Karpas-422 (cell line): Measurements from ENCODE around the gene PARD3B. TPM values are rescaled to one million over a fixed set of nuclear protein-coding genes. Genes with fewer than 3 reads are reported as not detected.

ENCODE experiments used
- DNase-seq: peaks from one replicate; pipeline ENCODE4 v3.0.0-alpha.2; 2015
- H2AFZ ChIP-seq: fragments of 200-600 bp; sonication (generic); 2 replicates; pipeline ENCODE4 v1.6.1; 2014; ENCODE audit warnings: antibody characterized with exemption, low read length, mixed read lengths
- H3K27ac ChIP-seq: fragments of 200-600 bp; sonication (generic); 2 replicates; pipeline ENCODE4 v1.5.1; 2014; ENCODE audit warnings: mild to moderate bottlenecking, low read length, moderate library complexity
- H3K27me3 ChIP-seq: fragments of 200-600 bp; sonication (generic); 2 replicates; pipeline ENCODE4 v1.6.1; 2014; ENCODE audit warnings: low read length, mixed read lengths
- H3K36me3 ChIP-seq: fragments of 200-600 bp; sonication (generic); 2 replicates; pipeline ENCODE4 v1.6.1; 2014; ENCODE audit warnings: low read length, mixed read lengths; ENCODE audit not compliant: insufficient read depth
- H3K4me1 ChIP-seq: fragments of 200-600 bp; sonication (generic); 2 replicates; pipeline ENCODE4 v1.6.1; 2014; ENCODE audit warnings: mild to moderate bottlenecking, low read length, mixed read lengths
- H3K4me2 ChIP-seq: fragments of 200-600 bp; sonication (generic); 2 replicates; pipeline ENCODE4 v1.6.1; 2014; ENCODE audit warnings: low read length, low read depth, mild to moderate bottlenecking; ENCODE audit not compliant: poor library complexity, severe bottlenecking
- H3K4me3 ChIP-seq: fragments of 200-600 bp; sonication (generic); 2 replicates; pipeline ENCODE4 v1.5.1; 2014; ENCODE audit warnings: mild to moderate bottlenecking, antibody characterized with exemption, low read length, mixed read lengths
- H3K79me2 ChIP-seq: fragments of 200-600 bp; sonication (generic); 2 replicates; pipeline ENCODE4 v1.6.1; 2014; ENCODE audit warnings: mild to moderate bottlenecking, low read length, mixed read lengths
- H3K9ac ChIP-seq: fragments of 200-600 bp; sonication (generic); 2 replicates; pipeline ENCODE4 v1.6.0; 2014; ENCODE audit warnings: low read length
- H3K9me2 ChIP-seq: fragments of 200-600 bp; sonication (generic), shearing (Covaris generic); replicated peaks from 2 replicates; pipeline ENCODE4 v1.6.0; 2014; ENCODE audit warnings: mild to moderate bottlenecking, low read length, moderate library complexity; ENCODE audit not compliant: insufficient read depth
- H3K9me3 ChIP-seq: fragments of 300-700, 200-600 bp; sonication (generic); 2 replicates; pipeline ENCODE4 v1.6.1; 2014; ENCODE audit warnings: low read length, mixed read lengths
- H4K20me1 ChIP-seq: fragments of 200-600 bp; sonication (generic); 2 replicates; pipeline ENCODE4 v1.6.1; 2014; ENCODE audit warnings: mild to moderate bottlenecking, antibody characterized with exemption, low read length, low read depth; ENCODE audit not compliant: insufficient read depth
- total RNA-seq: library from RNA; depleted of rRNA; stranded (reverse); fragments of >200 nt; shearing (Covaris generic); gene quantifications from 2 replicates; pipeline ENCODE4 v1.2.3, GENCODE V29; 2014; ENCODE audit warnings: low replicate concordance

Gene PARD3B
- total RNA-seq, 1 experiment from 2014 or later: not detected

- H3K36me3 ChIP-seq: no peaks in the 10 kb centered on the region
- H3K4me2 ChIP-seq: no peak overlapping the region
- no peak overlapping the region for H3K9ac ChIP-seq
- no peak overlapping the region for H3K27ac ChIP-seq
- no peaks in the 10 kb centered on the region for H3K9me2 ChIP-seq
- no peak overlapping the region for H2AFZ ChIP-seq
- no peaks in the 10 kb centered on the region for H3K79me2 ChIP-seq
- H3K27me3 ChIP-seq: no peaks in the 10 kb centered on the region
- H4K20me1 ChIP-seq: no peaks in the 10 kb centered on the region
- H3K4me3 ChIP-seq: no peak overlapping the region
- DNase-seq: no peak
- H3K4me1 ChIP-seq: no peaks in the 10 kb centered on the region
- H3K9me3 ChIP-seq: no peaks in the 10 kb centered on the region
Observed at GRCh38 chr2:204669382-204669781, 124.1 kb downstream of the PARD3B start.

GRCh38 chr2:204670124-204670523 is 124.8 kb downstream of the PARD3B start:
- H4K20me1 ChIP-seq: no peaks in the 10 kb centered on the region

GRCh38 chr2:204670756-204671155 is 125.5 kb downstream of the PARD3B start:
- H3K36me3 ChIP-seq: no peaks in the 10 kb centered on the region
- no peak for DNase-seq
- H3K27ac ChIP-seq: no peak overlapping the region
- H3K9me2 ChIP-seq: no peaks in the 10 kb centered on the region
- no peaks in the 10 kb centered on the region for H4K20me1 ChIP-seq
- no peak overlapping the region for H3K9ac ChIP-seq
- H3K9me3 ChIP-seq: no peaks in the 10 kb centered on the region
- H3K27me3 ChIP-seq: no peaks in the 10 kb centered on the region
- H3K79me2 ChIP-seq: no peaks in the 10 kb centered on the region
- H3K4me1 ChIP-seq: no peaks in the 10 kb centered on the region
- H3K4me2 ChIP-seq: no peak overlapping the region
- H2AFZ ChIP-seq: no peak overlapping the region
- no peak overlapping the region for H3K4me3 ChIP-seq

More at GRCh38 chr2:204670124-204670523, 124.8 kb downstream of the PARD3B start:
- Histone ChIP-seq H3K27ac (no peak overlapping the region), H3K4me1 (no peaks in the 10 kb centered on the region), H3K9ac (no peak overlapping the region), H3K79me2 (no peaks in the 10 kb centered on the region), H3K36me3 (no peaks in the 10 kb centered on the region), H3K9me3 (no peaks in the 10 kb centered on the region), H3K4me3 (no peak overlapping the region), H2AFZ (no peak overlapping the region), H3K9me2 (no peaks in the 10 kb centered on the region), H3K4me2 (no peak overlapping the region), H3K27me3 (no peaks in the 10 kb centered on the region)
- no peak for DNase-seq

- H2AFZ ChIP-seq: no peak overlapping the region
- H3K27ac ChIP-seq: no peak overlapping the region
- no peaks in the 10 kb centered on the region for H3K9me2 ChIP-seq
- DNase-seq: no peak
- H3K4me2 ChIP-seq: no peak overlapping the region
- no peaks in the 10 kb centered on the region for H3K79me2 ChIP-seq
- no peaks in the 10 kb centered on the region for H3K27me3 ChIP-seq
- no peaks in the 10 kb centered on the region for H4K20me1 ChIP-seq
- H3K9ac ChIP-seq: no peak overlapping the region
- H3K36me3 ChIP-seq: no peaks in the 10 kb centered on the region
- no peaks in the 10 kb centered on the region for H3K9me3 ChIP-seq
- H3K4me3 ChIP-seq: no peak overlapping the region
- no peaks in the 10 kb centered on the region for H3K4me1 ChIP-seq
Observed at GRCh38 chr2:204672772-204673171, 127.5 kb downstream of the PARD3B start.

- no peaks in the 10 kb centered on the region for H3K9me2 ChIP-seq
Observed at GRCh38 chr2:204673877-204674276, 128.6 kb downstream of the PARD3B start.

GRCh38 chr2:204678031-204678430 is 132.8 kb downstream of the PARD3B start:
- no peak overlapping the region for H3K4me3 ChIP-seq
- no peak for DNase-seq

More at GRCh38 chr2:204673877-204674276, 128.6 kb downstream of the PARD3B start:
- no peak overlapping the region for H3K4me2 ChIP-seq
- H3K79me2 ChIP-seq: no peaks in the 10 kb centered on the region
- no peaks in the 10 kb centered on the region for H4K20me1 ChIP-seq
- no peak overlapping the region for H3K9ac ChIP-seq
- H3K36me3 ChIP-seq: no peaks in the 10 kb centered on the region
- H3K27ac ChIP-seq: no peak overlapping the region
- no peaks in the 10 kb centered on the region for H3K9me3 ChIP-seq
- no peak overlapping the region for H2AFZ ChIP-seq
- no peak for DNase-seq
- H3K27me3 ChIP-seq: no peaks in the 10 kb centered on the region
- no peaks in the 10 kb centered on the region for H3K4me1 ChIP-seq
- no peak overlapping the region for H3K4me3 ChIP-seq

GRCh38 chr2:204680576-204680975 is 135.3 kb downstream of the PARD3B start:
- no peaks in the 10 kb centered on the region for H3K4me1 ChIP-seq
- no peaks in the 10 kb centered on the region for H3K36me3 ChIP-seq
- no peak overlapping the region for H3K4me2 ChIP-seq
- no peak for DNase-seq
- no peak overlapping the region for H3K9ac ChIP-seq
- no peak overlapping the region for H2AFZ ChIP-seq
- no peaks in the 10 kb centered on the region for H3K9me3 ChIP-seq
- no peak overlapping the region for H3K4me3 ChIP-seq
- H3K79me2 ChIP-seq: no peaks in the 10 kb centered on the region
- no peaks in the 10 kb centered on the region for H3K27me3 ChIP-seq
- H3K27ac ChIP-seq: no peak overlapping the region
- no peaks in the 10 kb centered on the region for H4K20me1 ChIP-seq
- H3K9me2 ChIP-seq: no peaks in the 10 kb centered on the region

More at GRCh38 chr2:204678031-204678430, 132.8 kb downstream of the PARD3B start:
- Histone ChIP-seq H3K4me1 (no peaks in the 10 kb centered on the region), H3K79me2 (no peaks in the 10 kb centered on the region), H4K20me1 (no peaks in the 10 kb centered on the region), H3K9me3 (no peaks in the 10 kb centered on the region), H3K4me2 (no peak overlapping the region), H3K9ac (no peak overlapping the region), H2AFZ (no peak overlapping the region), H3K27me3 (no peaks in the 10 kb centered on the region), H3K9me2 (no peaks in the 10 kb centered on the region), H3K27ac (no peak overlapping the region), H3K36me3 (no peaks in the 10 kb centered on the region)

- Histone ChIP-seq H3K9me2 (no peaks in the 10 kb centered on the region), H3K36me3 (no peaks in the 10 kb centered on the region), H3K27me3 (no peaks in the 10 kb centered on the region), H3K79me2 (no peaks in the 10 kb centered on the region), H2AFZ (no peak overlapping the region), H3K9me3 (no peaks in the 10 kb centered on the region), H3K4me2 (no peak overlapping the region), H3K4me1 (no peaks in the 10 kb centered on the region), H3K4me3 (no peak overlapping the region), H4K20me1 (no peaks in the 10 kb centered on the region), H3K9ac (no peak overlapping the region), H3K27ac (no peak overlapping the region)
- DNase-seq: no peak
Observed at GRCh38 chr2:204681412-204681811, 136.1 kb downstream of the PARD3B start.

- no peak for DNase-seq
- H3K9me3 ChIP-seq: no peaks in the 10 kb centered on the region
- H3K4me1 ChIP-seq: no peaks in the 10 kb centered on the region
- H3K4me2 ChIP-seq: no peak overlapping the region
- no peak overlapping the region for H3K9ac ChIP-seq
- no peaks in the 10 kb centered on the region for H4K20me1 ChIP-seq
- no peaks in the 10 kb centered on the region for H3K79me2 ChIP-seq
- H3K27me3 ChIP-seq: no peaks in the 10 kb centered on the region
- no peaks in the 10 kb centered on the region for H3K9me2 ChIP-seq
- H2AFZ ChIP-seq: no peak overlapping the region
- H3K4me3 ChIP-seq: no peak overlapping the region
- no peaks in the 10 kb centered on the region for H3K36me3 ChIP-seq
- H3K27ac ChIP-seq: no peak overlapping the region
Observed at GRCh38 chr2:204683384-204683783, 138.1 kb downstream of the PARD3B start.
